HEK293 (cell line): ENCODE data around the gene MNT.

ENCODE experiments used
- CTCF ChIA-PET: fragments of 350-600 bp; formaldehyde crosslinking; extraction: SDS; loops from one replicate; lab custom pipeline; 2021; ENCODE audit warnings: antibody characterized with exemption; lab: Yijun Ruan, JAX
- POLR2A ChIA-PET: fragments of 300-600 bp; formaldehyde crosslinking; extraction: SDS; loops from one replicate; lab custom pipeline; 2020; ENCODE audit warnings: antibody characterized with exemption, inconsistent platforms; lab: Yijun Ruan, JAX
- H3K27ac ChIP-seq: fragments of 200-500 bp; sonication (Bioruptor generic); 2 replicates; pipeline ENCODE4 v1.5.1; 2014; ENCODE audit warnings: low read depth, low read length, control low read depth, inconsistent platforms; ENCODE audit errors: extremely low read depth
- H3K36me3 ChIP-seq, 2 experiments: fragments of 200-500 bp in 1 of 2; sonication (Bioruptor generic) in 1 of 2; 1 replicate in 1 of 2; 2 replicates in 1 of 2; pipeline ENCODE4 v1.5.1; 2014 to 2017; ENCODE audit warnings: inconsistent platforms in 2 of 2, low read length in 2 of 2; ENCODE audit not compliant: control insufficient read depth in 2 of 2, insufficient read depth in 1 of 2
- H3K4me1 ChIP-seq: fragments of 200-500 bp; sonication (Bioruptor generic); 2 replicates; pipeline ENCODE4 v1.5.1; 2014; ENCODE audit warnings: mild to moderate bottlenecking, low read length, inconsistent platforms; ENCODE audit not compliant: control insufficient read depth, insufficient read depth
- H3K4me3 ChIP-seq: 2 replicates; pipeline ENCODE4 v1.5.1; 2011; ENCODE audit warnings: low read depth, mild to moderate bottlenecking, control low read depth, low read length, moderate library complexity
- H3K9me3 ChIP-seq: fragments of 200-500 bp; sonication (Bioruptor generic); 2 replicates; pipeline ENCODE4 v1.5.1; 2014; ENCODE audit warnings: low read depth, low read length, inconsistent platforms; ENCODE audit not compliant: control insufficient read depth, insufficient read depth
- EGR2 ChIP-seq: fragments of 450-650 bp; formaldehyde crosslinking; IDR thresholded peaks from 2 replicates; pipeline ENCODE4 v1.5.1; 2016; ENCODE audit warnings: low read depth, missing biosample characterization, missing genetic modification characterization
- GFI1B ChIP-seq: fragments of 450-650 bp; formaldehyde crosslinking; IDR thresholded peaks from 2 replicates; pipeline ENCODE4 v1.5.1; 2016; ENCODE audit warnings: missing biosample characterization, missing genetic modification characterization
- GLI4 ChIP-seq: fragments of 450-650 bp; formaldehyde crosslinking; IDR thresholded peaks from 2 replicates; pipeline ENCODE4 v1.5.1; 2016; ENCODE audit warnings: missing biosample characterization, missing genetic modification characterization
- SCRT1 ChIP-seq: fragments of 450-650 bp; formaldehyde crosslinking; IDR thresholded peaks from 2 replicates; pipeline ENCODE4 v1.5.1; 2016; ENCODE audit warnings: missing biosample characterization, missing genetic modification characterization, borderline replicate concordance
- ZBTB48 ChIP-seq: fragments of 450-650 bp; formaldehyde crosslinking; IDR thresholded peaks from 2 replicates; pipeline ENCODE4 v1.5.1; 2016; ENCODE audit warnings: missing biosample characterization, missing genetic modification characterization
- ZFHX2 ChIP-seq: fragments of 450-650 bp; formaldehyde crosslinking; conservative IDR thresholded peaks from 2 replicates; pipeline ENCODE4 v1.5.1; 2016; ENCODE audit warnings: missing biosample characterization, missing genetic modification characterization
- ZNF112 ChIP-seq: fragments of 450-650 bp; formaldehyde crosslinking; IDR thresholded peaks from 2 replicates; pipeline ENCODE4 v1.5.0; 2017; ENCODE audit warnings: missing biosample characterization, missing genetic modification characterization
- ZNF133 ChIP-seq: fragments of 450-650 bp; formaldehyde crosslinking; IDR thresholded peaks from 2 replicates; pipeline ENCODE4 v1.5.1; 2016; ENCODE audit warnings: missing biosample characterization, missing genetic modification characterization
- ZNF157 ChIP-seq: fragments of 450-650 bp; formaldehyde crosslinking; IDR thresholded peaks from 2 replicates; pipeline ENCODE4 v1.5.1; 2016; ENCODE audit warnings: missing biosample characterization, missing genetic modification characterization
- ZNF211 ChIP-seq: fragments of 450-650 bp; formaldehyde crosslinking; IDR thresholded peaks from 2 replicates; pipeline ENCODE4 v1.5.1; 2016; ENCODE audit warnings: low read depth, missing biosample characterization, missing genetic modification characterization
- ZNF223 ChIP-seq: fragments of 450-650 bp; formaldehyde crosslinking; IDR thresholded peaks from 2 replicates; pipeline ENCODE4 v1.5.1; 2016; ENCODE audit warnings: missing biosample characterization, missing genetic modification characterization
- ZNF23 ChIP-seq: fragments of 450-650 bp; formaldehyde crosslinking; IDR thresholded peaks from 2 replicates; pipeline ENCODE4 v1.5.1; 2016; ENCODE audit warnings: missing biosample characterization, missing genetic modification characterization, borderline replicate concordance
- ZNF391 ChIP-seq: fragments of 450-650 bp; formaldehyde crosslinking; IDR thresholded peaks from 2 replicates; pipeline ENCODE4 v1.5.1; 2016; ENCODE audit warnings: low read depth, missing biosample characterization, missing genetic modification characterization, borderline replicate concordance
- ZNF514 ChIP-seq: fragments of 450-650 bp; formaldehyde crosslinking; IDR thresholded peaks from 2 replicates; pipeline ENCODE4 v1.5.1; 2016; ENCODE audit warnings: missing biosample characterization, missing genetic modification characterization
- ZNF521 ChIP-seq: fragments of 450-650 bp; formaldehyde crosslinking; IDR thresholded peaks from 2 replicates; pipeline ENCODE4 v1.5.1; 2017; ENCODE audit warnings: missing biosample characterization, mild to moderate bottlenecking, missing genetic modification characterization
- ZNF529 ChIP-seq: fragments of 450-650 bp; formaldehyde crosslinking; IDR thresholded peaks from 2 replicates; pipeline ENCODE4 v1.5.1; 2017; ENCODE audit warnings: missing genetic modification characterization, missing biosample characterization; ENCODE audit not compliant: insufficient replicate concordance
- ZNF571 ChIP-seq: fragments of 450-650 bp; formaldehyde crosslinking; IDR thresholded peaks from 2 replicates; pipeline ENCODE4 v1.5.0; 2017; ENCODE audit warnings: missing biosample characterization, missing genetic modification characterization
- ZNF624 ChIP-seq: fragments of 450-650 bp; formaldehyde crosslinking; IDR thresholded peaks from 2 replicates; pipeline ENCODE4 v1.5.1; 2017; ENCODE audit warnings: missing biosample characterization, missing genetic modification characterization
- ZNF670 ChIP-seq: fragments of 450-650 bp; formaldehyde crosslinking; IDR thresholded peaks from 2 replicates; pipeline ENCODE4 v1.5.1; 2016; ENCODE audit warnings: missing biosample characterization, missing genetic modification characterization, low read depth
- TF ChIP-seq, protein P1 (sequence below): fragments of 450-650 bp; formaldehyde crosslinking; IDR thresholded peaks from 2 replicates; pipeline ENCODE4 v1.5.1; 2016; ENCODE audit warnings: missing biosample characterization, missing genetic modification characterization, borderline replicate concordance
- TF ChIP-seq, protein P2 (sequence below): fragments of 450-650 bp; formaldehyde crosslinking; IDR thresholded peaks from 2 replicates; pipeline ENCODE4 v1.5.1; 2016; ENCODE audit warnings: missing biosample characterization, missing genetic modification characterization

The MNT gene

DNA sequence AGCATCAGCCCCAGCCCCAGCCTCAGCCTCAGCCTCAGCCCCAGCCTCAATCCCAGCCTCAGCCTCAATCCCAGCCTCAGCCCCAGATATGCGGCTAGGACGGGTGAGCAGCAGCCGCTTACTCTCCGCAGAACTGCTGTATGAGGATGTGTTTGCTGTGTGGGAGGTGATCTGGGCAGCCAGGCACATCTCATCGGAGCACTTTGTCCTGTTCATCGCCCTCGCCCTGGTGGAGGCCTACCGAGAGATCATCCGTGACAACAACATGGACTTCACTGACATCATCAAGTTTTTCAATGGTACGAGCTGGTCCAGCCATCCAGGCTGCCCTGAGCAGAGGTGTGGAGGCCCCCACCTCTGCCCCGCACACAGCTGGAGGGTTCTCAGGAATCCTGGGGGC is 22.0 kb downstream of the MNT start:
- ChIA-PET CTCF (interaction anchor here (0.7 to 12.5 kb wide), 2 partner anchors 39 to 365 kb away, joined by 3 to 470 read pairs; no protein-coding TSS in a partner anchor), POLR2A (no interaction called here)
- no peaks in the 10 kb centered on the region for H3K9me3 ChIP-seq
- TF ChIP-seq ZNF223: no peak
- H3K4me1 ChIP-seq: peaks cover 8% of the 10 kb centered on the region
- H3K4me3 ChIP-seq: no peak overlapping the region
- no peak overlapping the region for H3K27ac ChIP-seq
- peaks cover 6 to 59% of the 10 kb centered on the region in 2 experiments for H3K36me3 ChIP-seq

DNA sequence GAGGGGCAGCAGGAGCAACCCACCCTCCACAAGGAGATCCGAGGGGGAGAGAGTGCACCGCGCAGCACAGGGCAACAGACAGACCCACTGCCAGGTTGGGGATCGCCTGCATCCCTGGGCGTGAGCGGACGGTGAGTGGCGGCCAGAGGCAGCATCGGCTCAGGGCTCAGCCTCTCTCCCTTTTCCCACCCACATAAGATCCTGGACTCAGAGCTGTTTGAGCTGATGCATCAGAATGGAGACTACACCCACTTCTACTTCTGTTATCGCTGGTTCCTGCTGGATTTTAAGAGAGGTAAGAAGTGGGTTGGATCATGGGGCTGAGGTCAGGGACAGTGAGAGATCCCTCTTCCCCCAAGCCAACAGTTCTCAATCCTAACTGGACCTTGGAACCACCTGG is 23.2 kb downstream of the MNT start:
- TF ChIP-seq ZFHX2 (tag by site-specific recombination) (peak; percentile 23; the same call in 1 of the 2 replicates), ZNF23 (tag by site-specific recombination) (no peak), EGR2 (tag by site-specific recombination) (peak; percentile 63; the same call in 1 of the 2 replicates)
- no peaks in the 10 kb centered on the region for H3K9me3 ChIP-seq
- no peak overlapping the region for H3K27ac ChIP-seq
- ChIA-PET POLR2A (interaction anchor here (0.6 kb wide), 1 partner anchor 12 kb away, joined by 7 read pairs; no protein-coding TSS in a partner anchor), CTCF (interaction anchor here (12.5 kb wide), 1 partner anchor 40 kb away, joined by 470 read pairs; no protein-coding TSS in a partner anchor)
- H3K4me3 ChIP-seq: no peak overlapping the region
- peaks cover 6 to 72% of the 10 kb centered on the region in 2 experiments for H3K36me3 ChIP-seq
- no peaks in the 10 kb centered on the region for H3K4me1 ChIP-seq

DNA sequence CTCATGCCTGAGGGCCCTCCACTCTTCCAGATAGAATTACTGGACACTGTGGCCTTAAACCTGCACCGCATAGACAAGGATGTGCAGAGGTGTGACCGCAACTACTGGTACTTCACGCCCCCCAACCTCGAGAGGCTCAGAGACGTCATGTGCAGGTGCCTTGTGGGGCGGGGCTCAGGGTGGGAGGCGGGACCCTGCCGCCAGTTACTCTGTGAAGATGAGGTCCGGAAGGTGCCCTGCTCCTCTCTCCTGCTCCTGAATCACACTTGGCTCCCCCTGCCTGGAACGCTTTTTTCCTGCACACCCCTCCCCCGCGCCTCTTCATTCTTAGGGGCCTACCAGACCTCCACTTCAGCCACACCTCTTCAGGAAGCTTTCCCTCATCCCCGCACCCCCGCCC is 24.8 kb downstream of the MNT start:
- Histone ChIP-seq H3K4me1 (no peaks in the 10 kb centered on the region), H3K36me3 (peaks cover 6 to 79% of the 10 kb centered on the region in 2 experiments), H3K27ac (no peak overlapping the region), H3K4me3 (no peak overlapping the region), H3K9me3 (no peaks in the 10 kb centered on the region)
- TF ChIP-seq, protein P1, sequence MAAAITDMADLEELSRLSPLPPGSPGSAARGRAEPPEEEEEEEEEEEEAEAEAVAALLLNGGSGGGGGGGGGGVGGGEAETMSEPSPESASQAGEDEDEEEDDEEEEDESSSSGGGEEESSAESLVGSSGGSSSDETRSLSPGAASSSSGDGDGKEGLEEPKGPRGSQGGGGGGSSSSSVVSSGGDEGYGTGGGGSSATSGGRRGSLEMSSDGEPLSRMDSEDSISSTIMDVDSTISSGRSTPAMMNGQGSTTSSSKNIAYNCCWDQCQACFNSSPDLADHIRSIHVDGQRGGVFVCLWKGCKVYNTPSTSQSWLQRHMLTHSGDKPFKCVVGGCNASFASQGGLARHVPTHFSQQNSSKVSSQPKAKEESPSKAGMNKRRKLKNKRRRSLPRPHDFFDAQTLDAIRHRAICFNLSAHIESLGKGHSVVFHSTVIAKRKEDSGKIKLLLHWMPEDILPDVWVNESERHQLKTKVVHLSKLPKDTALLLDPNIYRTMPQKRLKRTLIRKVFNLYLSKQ (tag by site-specific recombination): no peak
- TF ChIP-seq ZNF391: no peak
- no peak for TF ChIP-seq GFI1B (tag by site-specific recombination)
- no peak for TF ChIP-seq ZNF157 (tag by site-specific recombination)
- TF ChIP-seq ZNF624: no peak
- no peak for TF ChIP-seq ZNF670
- TF ChIP-seq ZNF521 (tag by site-specific recombination): no peak
- no peak for TF ChIP-seq ZNF529 (tag by site-specific recombination)
- TF ChIP-seq ZBTB48 (tag by site-specific recombination): no peak
- no peak for TF ChIP-seq SCRT1 (tag by site-specific recombination)
- no peak for TF ChIP-seq GLI4
- no peak for TF ChIP-seq ZNF514
- TF ChIP-seq ZNF211 (tag by site-specific recombination): no peak
- TF ChIP-seq ZNF133 (tag by site-specific recombination): no peak
- POLR2A ChIA-PET: no interaction called here
- CTCF ChIA-PET: interaction anchor here (2.4 to 12.5 kb wide), 2 partner anchors 40 to 42 kb away, joined by 15 to 470 read pairs; no protein-coding TSS in a partner anchor

DNA sequence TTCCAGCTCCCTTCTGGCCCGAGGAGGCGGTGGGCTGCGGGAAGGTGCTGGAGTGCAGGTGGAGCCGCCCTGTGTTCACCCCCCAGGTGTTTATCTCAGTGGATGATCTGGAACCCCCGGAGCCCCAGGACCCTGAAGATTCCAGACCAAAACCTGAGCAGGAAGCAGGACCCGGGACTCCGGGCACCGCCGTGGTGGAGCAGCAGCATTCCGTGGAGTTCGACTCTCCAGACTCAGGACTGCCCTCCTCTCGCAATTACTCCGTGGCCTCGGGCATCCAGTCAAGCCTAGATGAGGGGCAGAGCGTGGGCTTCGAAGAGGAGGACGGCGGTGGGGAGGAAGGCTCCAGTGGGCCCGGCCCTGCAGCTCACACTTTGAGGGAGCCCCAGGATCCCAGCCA is 25.5 kb downstream of the MNT start:
- H3K9me3 ChIP-seq: no peaks in the 10 kb centered on the region
- H3K36me3 ChIP-seq: peaks cover 6 to 79% of the 10 kb centered on the region in 2 experiments
- CTCF ChIA-PET: interaction anchor here (2.4 kb wide), 1 partner anchor 41 kb away, joined by 15 read pairs; no protein-coding TSS in a partner anchor
- TF ChIP-seq, protein P2, sequence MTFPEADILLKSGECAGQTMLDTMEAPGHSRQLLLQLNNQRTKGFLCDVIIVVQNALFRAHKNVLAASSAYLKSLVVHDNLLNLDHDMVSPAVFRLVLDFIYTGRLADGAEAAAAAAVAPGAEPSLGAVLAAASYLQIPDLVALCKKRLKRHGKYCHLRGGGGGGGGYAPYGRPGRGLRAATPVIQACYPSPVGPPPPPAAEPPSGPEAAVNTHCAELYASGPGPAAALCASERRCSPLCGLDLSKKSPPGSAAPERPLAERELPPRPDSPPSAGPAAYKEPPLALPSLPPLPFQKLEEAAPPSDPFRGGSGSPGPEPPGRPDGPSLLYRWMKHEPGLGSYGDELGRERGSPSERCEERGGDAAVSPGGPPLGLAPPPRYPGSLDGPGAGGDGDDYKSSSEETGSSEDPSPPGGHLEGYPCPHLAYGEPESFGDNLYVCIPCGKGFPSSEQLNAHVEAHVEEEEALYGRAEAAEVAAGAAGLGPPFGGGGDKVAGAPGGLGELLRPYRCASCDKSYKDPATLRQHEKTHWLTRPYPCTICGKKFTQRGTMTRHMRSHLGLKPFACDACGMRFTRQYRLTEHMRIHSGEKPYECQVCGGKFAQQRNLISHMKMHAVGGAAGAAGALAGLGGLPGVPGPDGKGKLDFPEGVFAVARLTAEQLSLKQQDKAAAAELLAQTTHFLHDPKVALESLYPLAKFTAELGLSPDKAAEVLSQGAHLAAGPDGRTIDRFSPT (tag by site-specific recombination): no peak
- TF ChIP-seq ZNF571 (no peak), ZNF112 (tag by site-specific recombination) (no peak)
- no peaks in the 10 kb centered on the region for H3K4me1 ChIP-seq
- POLR2A ChIA-PET: interaction anchor here (0.6 kb wide), 1 partner anchor 206 kb away, joined by 3 read pairs; no protein-coding TSS in a partner anchor
- no peak overlapping the region for H3K27ac ChIP-seq
- no peak overlapping the region for H3K4me3 ChIP-seq
